ENCODE measurements around the gene LGR4. TPM values are rescaled to one million over a fixed set of nuclear protein-coding genes. Genes with fewer than 3 reads are reported as not detected.

LGR4 gene
- total RNA-seq, 4 donors from 2014 or later: 5.5 to 37.6 (median 11.8) TPM

DNA sequence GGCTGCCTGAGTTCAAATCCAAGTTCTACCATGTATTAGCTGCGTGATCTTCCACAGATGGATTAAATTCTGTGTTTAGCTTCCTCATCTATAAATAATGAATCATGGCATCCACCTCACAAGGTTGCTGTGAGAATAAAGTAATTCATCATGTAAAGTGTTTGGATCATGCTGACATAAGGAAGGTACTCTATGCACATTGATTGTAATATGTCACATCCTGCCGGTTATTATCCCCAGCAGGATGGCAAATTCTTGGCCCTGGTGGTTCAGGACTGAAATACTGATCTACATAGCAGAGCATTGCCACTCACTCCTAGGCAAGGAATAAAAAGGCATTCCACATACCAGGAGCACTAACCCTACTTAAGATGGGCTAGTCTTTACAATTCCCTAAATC, 40.8 kb downstream of the LGR4 start:
- ATAC-seq: no peak
- TF ChIP-seq POLR2A (IDR thresholded peaks at IDR 0.05): no peak
- TF ChIP-seq, protein P1, sequence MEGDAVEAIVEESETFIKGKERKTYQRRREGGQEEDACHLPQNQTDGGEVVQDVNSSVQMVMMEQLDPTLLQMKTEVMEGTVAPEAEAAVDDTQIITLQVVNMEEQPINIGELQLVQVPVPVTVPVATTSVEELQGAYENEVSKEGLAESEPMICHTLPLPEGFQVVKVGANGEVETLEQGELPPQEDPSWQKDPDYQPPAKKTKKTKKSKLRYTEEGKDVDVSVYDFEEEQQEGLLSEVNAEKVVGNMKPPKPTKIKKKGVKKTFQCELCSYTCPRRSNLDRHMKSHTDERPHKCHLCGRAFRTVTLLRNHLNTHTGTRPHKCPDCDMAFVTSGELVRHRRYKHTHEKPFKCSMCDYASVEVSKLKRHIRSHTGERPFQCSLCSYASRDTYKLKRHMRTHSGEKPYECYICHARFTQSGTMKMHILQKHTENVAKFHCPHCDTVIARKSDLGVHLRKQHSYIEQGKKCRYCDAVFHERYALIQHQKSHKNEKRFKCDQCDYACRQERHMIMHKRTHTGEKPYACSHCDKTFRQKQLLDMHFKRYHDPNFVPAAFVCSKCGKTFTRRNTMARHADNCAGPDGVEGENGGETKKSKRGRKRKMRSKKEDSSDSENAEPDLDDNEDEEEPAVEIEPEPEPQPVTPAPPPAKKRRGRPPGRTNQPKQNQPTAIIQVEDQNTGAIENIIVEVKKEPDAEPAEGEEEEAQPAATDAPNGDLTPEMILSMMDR (IDR thresholded peaks at IDR 0.05 in 4 of 5, conservative IDR thresholded peaks at IDR 0.05 in 1 of 5): no peak

DNA sequence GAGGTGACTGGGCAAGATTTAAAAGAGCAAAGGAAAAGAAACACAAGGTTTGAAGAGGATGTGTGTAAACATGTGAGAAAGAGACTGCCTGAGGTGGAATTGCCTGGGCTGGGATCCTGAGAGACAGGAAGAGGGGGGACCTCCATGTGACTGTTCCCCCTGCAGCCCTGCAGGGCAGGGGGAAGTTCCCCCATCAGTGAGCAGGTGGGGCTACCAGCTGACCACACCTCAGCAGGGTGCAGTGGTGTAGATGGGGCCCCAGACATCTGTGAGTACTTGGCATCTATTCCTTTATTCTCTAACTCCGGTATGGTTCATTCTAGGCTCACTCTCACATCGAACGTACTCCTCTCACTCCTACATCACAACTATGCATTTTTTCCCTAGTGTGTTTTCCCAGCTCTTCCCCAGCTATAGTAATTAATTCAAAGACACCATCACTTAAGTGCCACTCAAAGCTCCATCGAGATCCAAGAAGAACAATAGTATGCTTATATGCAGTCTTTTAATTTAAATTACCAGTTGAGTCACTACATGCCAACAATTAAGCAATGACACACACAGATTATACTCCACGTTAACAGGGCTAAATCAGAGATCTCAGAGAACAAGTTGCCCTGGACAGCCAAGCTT, 42.7 kb downstream of the LGR4 start:
- intact Hi-C loops (cut with DNase I; ENCODE audit: low total_unique reads): no loop called here
- Histone ChIP-seq H3K9me3 (no peaks in the 10 kb centered on the region), H3K4me3 (no peak overlapping the region), H3K36me3 (no peaks in the 10 kb centered on the region), H3K4me1 (peaks cover 15 to 18% of the 10 kb centered on the region in 2 donors), H3K27ac (no peak overlapping the region), H3K27me3 (no peaks in the 10 kb centered on the region)
- no peak for TF ChIP-seq POLR2A (IDR thresholded peaks at IDR 0.05)
- TF ChIP-seq, protein P1 (IDR thresholded peaks at IDR 0.05 in 4 of 5, conservative IDR thresholded peaks at IDR 0.05 in 1 of 5): no peak
- DNase-seq: no peak
- in situ Hi-C loops (cut with MboI; ENCODE audit: low sequenced_read_pairs in 4 of 4): loop anchor here in 1 of 4 donors (10.0 kb wide), 1 partner anchor 65 kb away; no protein-coding TSS in a partner anchor
- no peak for ATAC-seq

More for the DNA sequence above, 40.8 kb downstream of the LGR4 start:
- Histone ChIP-seq H3K27ac (no peak overlapping the region), H3K36me3 (no peaks in the 10 kb centered on the region), H3K9me3 (no peaks in the 10 kb centered on the region), H3K4me3 (no peak overlapping the region), H3K27me3 (no peaks in the 10 kb centered on the region), H3K4me1 (peaks cover 11 to 14% of the 10 kb centered on the region in 2 donors)
- no peak for DNase-seq
- in situ Hi-C loops (cut with MboI; ENCODE audit: low sequenced_read_pairs in 4 of 4) (loop anchor here in 1 of 4 donors (10.0 kb wide), 1 partner anchor 63 kb away; no protein-coding TSS in a partner anchor), intact Hi-C loops (cut with DNase I; ENCODE audit: low total_unique reads) (no loop called here)

GRCh38 chr11:27427183-27427980, 45.2 kb downstream of the LGR4 start:
- ATAC-seq (no peak), DNase-seq (no peak)
- H3K4me1 ChIP-seq: peaks cover 26 to 29% of the 10 kb centered on the region in 2 donors
- peak overlapping the region in 1 of 4 donors; percentile 24 for H3K4me3 ChIP-seq
- H3K9me3 ChIP-seq: no peaks in the 10 kb centered on the region
- no peaks in the 10 kb centered on the region for H3K27me3 ChIP-seq
- in situ Hi-C loops (cut with MboI; ENCODE audit: low sequenced_read_pairs in 4 of 4): no loop called here
- intact Hi-C loops (cut with DNase I; ENCODE audit: low total_unique reads): no loop called here
- peak overlapping the region in 1 of 4 donors; percentile 16 for H3K27ac ChIP-seq
- no peaks in the 10 kb centered on the region for H3K36me3 ChIP-seq
- TF ChIP-seq POLR2A (IDR thresholded peaks at IDR 0.05): no peak
- TF ChIP-seq, protein P1 (IDR thresholded peaks at IDR 0.05 in 4 of 5, conservative IDR thresholded peaks at IDR 0.05 in 1 of 5): no peak

DNA sequence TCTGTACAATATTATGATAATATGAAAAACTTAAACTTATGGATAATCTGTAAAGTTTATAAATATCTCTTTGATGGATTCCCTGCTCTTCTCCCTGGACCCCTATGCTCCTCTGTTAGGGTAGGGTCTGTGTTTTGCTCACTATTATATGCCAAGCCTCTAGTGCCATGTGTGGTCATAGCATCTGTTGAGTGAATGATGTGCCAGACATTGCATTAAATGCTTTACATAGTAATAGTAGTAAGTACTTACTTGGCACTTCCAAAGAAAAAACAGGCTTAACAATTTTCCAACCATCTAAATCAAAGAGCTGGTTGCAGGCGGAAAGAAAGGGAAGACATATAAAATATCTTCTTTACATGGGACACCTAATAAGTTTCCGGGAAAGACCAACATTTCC, 46.8 kb downstream of the LGR4 start:
- H3K9me3 ChIP-seq: no peaks in the 10 kb centered on the region
- no peak overlapping the region for H3K4me3 ChIP-seq
- DNase-seq: no peak
- ATAC-seq: no peak
- no peaks in the 10 kb centered on the region for H3K36me3 ChIP-seq
- H3K27me3 ChIP-seq: no peaks in the 10 kb centered on the region
- no peak for TF ChIP-seq POLR2A (IDR thresholded peaks at IDR 0.05)
- TF ChIP-seq, protein P1 (IDR thresholded peaks at IDR 0.05 in 4 of 5, conservative IDR thresholded peaks at IDR 0.05 in 1 of 5): no peak
- in situ Hi-C loops (cut with MboI; ENCODE audit: low sequenced_read_pairs in 4 of 4) (no loop called here), intact Hi-C loops (cut with DNase I; ENCODE audit: low total_unique reads) (no loop called here)
- H3K27ac ChIP-seq: no peak overlapping the region
- H3K4me1 ChIP-seq: peaks cover 38 to 42% of the 10 kb centered on the region in 2 donors
